Neural progenitor cell (in vitro differentiated cells): ENCODE results near the gene ZAR1L. TPM values are rescaled to one million over a fixed set of nuclear protein-coding genes. Genes with fewer than 3 reads are reported as not detected.

Source experiments
- DNase-seq: peaks from one replicate; pipeline ENCODE4 v3.0.0-alpha.2; 2016; ENCODE audit warnings: low spot score
- H2AFZ ChIP-seq: fragments of 200-600 bp; sonication (generic); replicated peaks from 2 replicates; pipeline ENCODE4 v1.6.1; 2016; ENCODE audit warnings: antibody characterized with exemption
- H3F3A ChIP-seq: fragments of 200-600 bp; sonication (generic); 2 replicates; pipeline ENCODE4 v1.6.1; 2016; ENCODE audit warnings: antibody characterized with exemption, low read depth
- H3K27ac ChIP-seq: fragments of 200-600 bp; sonication (generic); 2 replicates; pipeline ENCODE4 v1.5.1; 2016; ENCODE audit warnings: mild to moderate bottlenecking
- H3K27me3 ChIP-seq: fragments of 200-600 bp; sonication (generic); 2 replicates; pipeline ENCODE4 v1.6.1; 2016; ENCODE audit warnings: mild to moderate bottlenecking, moderate library complexity
- H3K36me3 ChIP-seq: fragments of 200-600 bp; sonication (generic); 2 replicates; pipeline ENCODE4 v1.5.1; 2016
- H3K4me1 ChIP-seq: fragments of 200-600 bp; sonication (generic); 2 replicates; pipeline ENCODE4 v1.6.1; 2016; ENCODE audit warnings: mixed run types
- H3K4me2 ChIP-seq: fragments of 200-600 bp; sonication (generic); 2 replicates; pipeline ENCODE4 v1.6.1; 2016
- H3K4me3 ChIP-seq: fragments of 200-600 bp; sonication (generic); 2 replicates; pipeline ENCODE4 v1.5.1; 2016
- H3K79me2 ChIP-seq: fragments of 200-600 bp; sonication (generic); 2 replicates; pipeline ENCODE4 v1.6.1; 2016; ENCODE audit warnings: low read depth
- H3K9ac ChIP-seq: fragments of 200-600 bp; sonication (generic); 2 replicates; pipeline ENCODE4 v1.6.1; 2016
- H3K9me3 ChIP-seq: fragments of 200-600 bp; sonication (generic); 2 replicates; pipeline ENCODE4 v1.5.1; 2016; ENCODE audit warnings: low read depth
- H4K20me1 ChIP-seq: fragments of 200-600 bp; sonication (generic); 2 replicates; pipeline ENCODE4 v1.6.1; 2016; ENCODE audit warnings: low read depth
- H3K27ac Mint-ChIP-seq: 3 replicates; pipeline ENCODE4 v1.8.0; 2021; ENCODE audit warnings: mixed read lengths
- H3K27me3 Mint-ChIP-seq: 2 replicates; pipeline ENCODE4 v1.8.0; 2022; ENCODE audit warnings: low read depth, mild to moderate bottlenecking, inconsistent platforms, moderate library complexity, mixed read lengths; ENCODE audit not compliant: insufficient read depth
- H3K36me3 Mint-ChIP-seq: 3 replicates; pipeline ENCODE4 v1.8.0; 2021; ENCODE audit warnings: mixed read lengths
- H3K4me1 Mint-ChIP-seq: 3 replicates; pipeline ENCODE4 v1.8.0; 2021; ENCODE audit warnings: mixed read lengths
- H3K4me3 Mint-ChIP-seq: 3 replicates; pipeline ENCODE4 v1.8.0; 2021; ENCODE audit warnings: mild to moderate bottlenecking, moderate library complexity, mixed read lengths
- H3K9me3 Mint-ChIP-seq: 3 replicates; pipeline ENCODE4 v1.8.0; 2020; ENCODE audit warnings: mixed read lengths
- CTCF ChIP-seq: fragments of 200-600 bp; sonication (generic); IDR thresholded peaks from 2 replicates; pipeline ENCODE4 v1.5.1; 2017; ENCODE audit warnings: antibody characterized with exemption, mild to moderate bottlenecking
- EZH2 ChIP-seq: fragments of 200-600 bp; sonication (generic); IDR thresholded peaks from 2 replicates; pipeline ENCODE4 v1.6.1; 2017; ENCODE audit warnings: antibody characterized with exemption, mild to moderate bottlenecking, moderate library complexity
- EZH2phosphoT487 ChIP-seq: fragments of 200-600 bp; sonication (generic); IDR thresholded peaks from 2 replicates; pipeline ENCODE4 v1.6.1; 2017; ENCODE audit warnings: antibody characterized with exemption
- total RNA-seq: library from RNA; depleted of rRNA; stranded (reverse); fragments of >200 nt; gene quantifications from 2 replicates; pipeline ENCODE4 v1.2.3, GENCODE V29; 2015; ENCODE audit warnings: low replicate concordance

Gene ZAR1L
- total RNA-seq, 1 donor from 2014 or later, result 2.2 TPM

GRCh38 chr13:32330441-32330840 lies 15.3 kb upstream of the ZAR1L start:
- H3K27ac ChIP-seq, result no peak overlapping the region

GRCh38 chr13:32323912-32324311 lies 8.7 kb upstream of the ZAR1L start:
- Histone ChIP-seq H3K27ac (no peak overlapping the region), H3K4me1 (no peaks in the 10 kb centered on the region), H3K4me3 (no peak overlapping the region), H3F3A (no peaks in the 10 kb centered on the region), H3K27me3 (no peaks in the 10 kb centered on the region), H3K36me3 (peaks cover 24% of the 10 kb centered on the region), H3K4me2 (no peak overlapping the region), H3K9me3 (no peaks in the 10 kb centered on the region), H3K9ac (no peak overlapping the region), H3K79me2 (no peaks in the 10 kb centered on the region), H2AFZ (no peak overlapping the region), H4K20me1 (no peaks in the 10 kb centered on the region)
- H3K27me3 Mint-ChIP-seq, result no peaks in the 10 kb centered on the region
- no peaks in the 10 kb centered on the region for H3K4me1 Mint-ChIP-seq
- H3K27ac Mint-ChIP-seq, result no peak overlapping the region
- H3K9me3 Mint-ChIP-seq, result peaks cover 5% of the 10 kb centered on the region
- TF ChIP-seq EZH2phosphoT487 (no peak), CTCF (no peak), EZH2 (no peak)
- no peak for DNase-seq
- no peak overlapping the region for H3K4me3 Mint-ChIP-seq
- H3K36me3 Mint-ChIP-seq, result peaks cover 36% of the 10 kb centered on the region

More at GRCh38 chr13:32330441-32330840, 15.3 kb upstream of the ZAR1L start:
- H4K20me1 ChIP-seq, result no peaks in the 10 kb centered on the region
- no peaks in the 10 kb centered on the region for H3F3A ChIP-seq
- no peaks in the 10 kb centered on the region for H3K27me3 ChIP-seq
- Mint-ChIP-seq H3K27me3 (no peaks in the 10 kb centered on the region), H3K4me3 (no peak overlapping the region), H3K9me3 (peaks cover 2% of the 10 kb centered on the region), H3K36me3 (peaks cover 32% of the 10 kb centered on the region), H3K4me1 (no peaks in the 10 kb centered on the region), H3K27ac (no peak overlapping the region)
- DNase-seq, result no peak
- H3K4me3 ChIP-seq, result no peak overlapping the region
- no peak overlapping the region for H3K9ac ChIP-seq
- H3K4me2 ChIP-seq, result no peak overlapping the region
- no peaks in the 10 kb centered on the region for H3K9me3 ChIP-seq
- no peak for TF ChIP-seq EZH2
- TF ChIP-seq EZH2phosphoT487, result no peak
- TF ChIP-seq CTCF, result no peak
- H2AFZ ChIP-seq, result no peak overlapping the region
- peaks cover 38% of the 10 kb centered on the region for H3K36me3 ChIP-seq
- H3K4me1 ChIP-seq, result no peaks in the 10 kb centered on the region
- no peaks in the 10 kb centered on the region for H3K79me2 ChIP-seq

GRCh38 chr13:32320528-32320927 lies 5.4 kb upstream of the ZAR1L start:
- Mint-ChIP-seq H3K27ac (no peak overlapping the region), H3K27me3 (no peaks in the 10 kb centered on the region), H3K4me1 (peaks cover 6% of the 10 kb centered on the region), H3K9me3 (peaks cover 5% of the 10 kb centered on the region), H3K4me3 (no peak overlapping the region), H3K36me3 (peaks cover 33% of the 10 kb centered on the region)
- Histone ChIP-seq H3K27ac (no peak overlapping the region), H3K4me1 (no peaks in the 10 kb centered on the region), H3K27me3 (no peaks in the 10 kb centered on the region), H3F3A (peaks cover 6% of the 10 kb centered on the region), H3K4me2 (no peak overlapping the region), H4K20me1 (no peaks in the 10 kb centered on the region), H3K9ac (no peak overlapping the region), H3K79me2 (peaks cover 21% of the 10 kb centered on the region), H3K4me3 (no peak overlapping the region), H2AFZ (no peak overlapping the region), H3K9me3 (no peaks in the 10 kb centered on the region), H3K36me3 (peaks cover 23% of the 10 kb centered on the region)
- no peak for DNase-seq
- TF ChIP-seq EZH2phosphoT487 (no peak), CTCF (no peak), EZH2 (no peak)
